ENCODE results near the gene P3H4.
"Not testable (repeated sequence)": the region's sequence is repeated elsewhere in the genome, so short reads cannot be mapped to it uniquely, and the experiment has no call there.

P3H4 gene

GRCh38 chr17:41794540-41794975 is 17.2 kb downstream of the P3H4 start:
- no peak for DNase-seq (ENCODE audit: low read depth)

DNA sequence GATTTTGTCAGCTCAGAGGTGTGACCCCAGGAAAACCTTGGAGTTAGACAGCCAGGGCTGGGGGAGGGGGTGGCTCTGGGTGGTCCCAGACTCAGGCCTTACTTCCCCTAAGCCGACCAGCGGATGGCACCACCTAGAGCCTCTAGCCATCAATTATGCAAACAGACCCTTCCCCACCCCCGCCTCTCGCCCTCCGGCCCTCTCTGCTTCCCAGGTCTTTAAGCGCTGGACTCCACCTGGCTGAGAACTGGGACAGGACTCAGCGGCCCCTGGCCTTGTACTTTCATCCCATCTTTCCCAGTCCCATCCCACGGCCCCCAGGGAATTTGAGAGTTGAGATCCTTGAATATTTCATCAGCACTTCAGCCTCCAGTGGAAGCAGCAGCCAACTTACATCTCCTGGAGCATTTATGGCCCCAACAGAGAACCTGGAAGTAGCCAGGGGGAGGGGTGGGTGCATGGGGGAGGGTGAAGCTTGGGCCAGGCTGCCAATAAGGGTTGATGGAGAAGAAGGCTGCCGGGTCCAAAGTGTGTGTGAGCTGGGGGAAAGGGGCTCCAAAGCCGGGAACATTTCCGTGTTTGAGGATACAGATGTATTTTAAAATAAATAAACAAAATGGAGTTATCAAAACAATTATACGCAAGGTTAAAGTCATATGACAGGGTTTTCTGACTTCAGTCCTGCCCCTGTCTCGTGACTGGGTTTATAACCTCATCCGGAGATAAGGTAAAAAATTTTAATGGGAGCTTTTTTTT is 17.8 kb downstream of the P3H4 start:
- no peak for DNase-seq (ENCODE audit: low read depth)

DNA sequence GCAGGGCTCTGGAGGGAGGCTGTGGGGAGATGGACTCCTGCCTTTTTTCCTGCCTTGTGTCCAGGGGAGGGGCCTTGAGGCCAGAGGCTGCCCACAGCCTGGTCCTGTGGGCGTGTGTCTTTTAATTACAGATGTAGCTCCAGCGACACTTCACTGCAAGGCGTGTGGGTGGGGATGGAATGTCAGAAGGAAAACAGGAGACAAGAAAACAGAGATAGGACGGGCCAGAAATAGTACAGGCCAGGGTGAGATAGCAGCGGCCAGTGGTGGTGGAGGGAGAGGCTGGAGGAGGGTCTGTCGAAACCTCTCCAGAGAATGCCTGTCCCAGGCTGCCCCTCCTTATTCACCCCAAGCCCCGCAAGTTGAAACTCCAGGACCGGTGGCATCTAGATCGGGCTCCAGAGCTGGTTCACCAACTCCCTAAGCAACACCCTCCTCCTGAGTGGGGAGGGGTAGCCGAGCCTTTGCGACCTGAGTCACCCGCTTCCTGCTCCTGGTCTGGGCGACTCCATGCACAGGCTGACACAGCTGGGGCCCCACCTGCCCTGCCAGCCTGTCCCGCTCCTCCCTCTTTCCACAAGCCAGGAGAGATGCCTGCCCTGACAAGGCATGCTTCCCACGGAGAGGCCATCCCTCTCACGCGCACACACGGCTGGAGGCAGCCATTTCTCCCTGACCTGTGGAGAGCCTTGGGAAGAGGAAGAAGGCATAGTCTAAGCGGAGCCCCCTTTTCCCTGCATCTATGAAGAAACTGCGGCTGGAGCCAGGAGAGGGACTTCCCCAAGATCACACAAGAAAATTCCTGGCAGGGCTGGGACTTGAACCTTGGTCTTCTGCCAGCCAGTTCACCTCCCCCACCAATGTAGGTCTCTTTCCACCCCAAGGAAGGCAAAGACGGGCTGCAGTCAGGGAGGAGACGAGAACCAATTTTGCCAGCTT is 18.6 kb downstream of the P3H4 start:
- DNase-seq (ENCODE audit: low read depth), result no peak

- no peak for DNase-seq (ENCODE audit: low read depth)
Measured at GRCh38 chr17:41787021-41787418, 24.7 kb downstream of the P3H4 start.

GRCh38 chr17:41786227-41787020 is 25.3 kb downstream of the P3H4 start, which contains the start of gene JUP:
Gene JUP, minus strand, starts transcription at chr17:41786711. Its CDS starts 14,857 bp downstream, at chr17:41771854.
- peak; percentile 95 for DNase-seq (ENCODE audit: low read depth)

DNA sequence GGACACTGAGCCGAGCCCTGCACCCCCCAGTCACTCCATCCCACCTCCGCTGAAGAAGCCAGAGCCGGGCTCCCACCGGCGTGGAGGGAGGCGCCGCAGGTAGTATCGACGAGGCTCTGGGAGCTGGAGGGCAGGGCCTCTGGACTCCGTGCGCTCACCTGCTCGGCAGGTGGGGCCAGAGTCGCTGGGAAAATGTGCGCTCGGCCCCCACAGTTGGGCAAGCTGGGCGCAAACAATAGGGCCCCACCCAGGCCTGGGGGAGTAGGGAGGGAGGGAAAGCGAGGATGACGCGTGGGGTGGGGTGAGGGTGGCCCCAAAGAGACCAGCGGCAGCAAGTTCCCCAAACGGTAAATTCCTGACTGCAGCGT is 25.9 kb downstream of the P3H4 start:
- DNase-seq (ENCODE audit: low read depth), result no peak

DNA sequence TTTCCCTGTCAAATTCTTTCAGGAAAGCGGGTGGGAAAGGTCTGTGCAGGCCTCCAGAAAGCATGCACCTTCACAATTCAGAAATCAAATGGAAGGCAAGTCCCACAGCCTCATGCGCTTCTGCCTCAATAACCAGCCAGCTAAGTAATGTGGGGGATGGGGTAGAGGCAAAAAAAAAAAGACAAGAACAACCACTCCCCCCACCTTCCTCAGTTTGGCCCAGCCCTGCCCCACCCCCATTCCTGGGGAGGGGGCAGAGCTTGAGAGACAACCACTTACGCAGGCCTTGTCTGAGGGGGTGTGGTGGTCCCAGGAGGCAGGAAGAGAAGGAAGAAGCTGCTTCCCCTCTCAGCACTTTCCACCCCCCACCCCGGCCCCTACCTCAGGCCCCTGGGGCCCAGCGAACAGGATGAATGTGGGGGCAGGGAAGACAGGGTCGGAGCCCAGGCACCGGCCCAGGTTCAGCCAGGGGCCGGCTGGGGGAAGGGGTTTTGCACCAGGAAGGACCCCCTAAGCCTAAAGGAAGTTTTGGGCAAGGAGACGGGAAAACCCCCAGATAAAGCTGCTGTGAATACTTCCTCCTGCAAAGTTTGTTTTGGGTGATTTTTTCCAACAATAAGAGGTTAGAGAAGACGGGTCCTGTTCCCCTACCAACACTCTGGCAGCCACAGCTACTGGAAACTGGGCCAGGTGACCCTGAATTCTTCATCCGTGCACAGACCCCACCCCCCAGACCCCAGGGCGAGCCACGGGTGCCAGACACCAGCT is 26.5 kb downstream of the P3H4 start:
- no peak for DNase-seq (ENCODE audit: low read depth)

GRCh38 chr17:41784207-41784744 is 27.5 kb downstream of the P3H4 start:
- DNase-seq (ENCODE audit: low read depth), result no peak

- no peak for DNase-seq (ENCODE audit: low read depth)
Measured at GRCh38 chr17:41782142-41782541, 29.6 kb downstream of the P3H4 start.

DNA sequence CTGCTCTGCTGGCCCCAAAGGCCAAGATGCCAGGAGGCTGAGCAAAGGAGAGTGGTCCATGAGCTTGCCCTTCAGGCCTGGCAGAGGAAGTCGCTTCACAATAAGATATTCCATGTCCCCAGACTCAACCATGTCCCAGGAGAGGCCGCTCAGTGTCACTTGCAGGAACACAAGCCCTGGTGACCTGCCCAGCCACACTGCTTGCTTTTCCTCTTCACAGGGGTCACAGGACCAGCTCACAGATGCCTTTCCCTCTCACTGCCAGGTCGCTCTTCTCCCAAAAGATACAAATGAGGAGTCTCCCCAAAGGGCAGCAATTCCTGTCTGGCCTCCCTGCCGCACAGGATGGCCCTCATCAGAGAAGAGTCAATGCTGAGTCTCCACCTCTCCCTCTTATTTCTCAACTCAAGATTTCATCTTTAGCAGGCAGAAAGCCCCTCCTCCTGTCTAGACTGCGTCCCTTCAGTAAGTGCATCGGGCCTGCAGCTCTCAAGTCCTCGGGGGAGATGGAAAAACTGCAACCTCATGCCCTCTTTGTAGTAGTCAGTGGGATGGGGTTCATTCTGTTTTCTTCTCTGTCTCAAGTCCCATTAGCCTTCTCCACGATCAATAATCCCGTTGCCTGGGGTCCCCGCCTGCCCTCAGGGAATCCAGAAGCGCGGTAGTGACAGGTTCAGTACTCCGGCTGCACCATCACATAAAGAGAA is 30.2 kb downstream of the P3H4 start:
- no peak for DNase-seq (ENCODE audit: low read depth)

- DNase-seq (ENCODE audit: low read depth), result no peak
Measured at GRCh38 chr17:41779954-41780353, 31.8 kb downstream of the P3H4 start.

DNA sequence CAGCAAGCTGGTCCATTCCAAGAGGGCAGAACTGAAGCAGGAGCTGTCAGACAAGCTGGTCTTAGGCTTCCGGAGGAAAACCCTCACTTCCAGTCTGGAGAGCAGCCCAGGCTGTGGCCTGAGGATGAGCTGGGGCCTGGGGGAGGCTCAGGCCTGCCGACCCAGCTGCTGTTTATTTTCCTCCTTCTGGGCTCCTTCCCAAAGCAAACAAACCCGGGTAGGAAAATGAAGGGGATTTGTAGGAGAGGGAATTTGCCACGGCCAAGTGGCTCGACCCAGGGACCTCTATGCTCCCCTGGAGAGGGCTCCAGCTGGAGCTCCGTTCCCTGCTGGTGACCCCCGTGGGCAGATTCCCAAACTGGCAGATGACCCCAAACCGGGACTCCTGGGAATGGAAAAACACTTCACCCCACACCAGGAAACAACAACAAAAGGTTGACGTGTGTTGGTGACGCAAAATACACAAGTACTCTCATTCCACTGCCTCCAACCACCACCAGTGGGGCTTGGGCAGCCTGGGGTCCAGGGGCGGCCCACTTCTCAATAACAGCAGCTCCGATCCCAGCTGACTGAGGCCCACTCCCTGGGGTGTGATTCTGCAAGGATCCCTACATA is 34.1 kb downstream of the P3H4 start:
- DNase-seq (ENCODE audit: low read depth), result peak; percentile 78

- no peak for DNase-seq (ENCODE audit: low read depth)
Measured at GRCh38 chr17:41777157-41777573, 34.6 kb downstream of the P3H4 start.

DNA sequence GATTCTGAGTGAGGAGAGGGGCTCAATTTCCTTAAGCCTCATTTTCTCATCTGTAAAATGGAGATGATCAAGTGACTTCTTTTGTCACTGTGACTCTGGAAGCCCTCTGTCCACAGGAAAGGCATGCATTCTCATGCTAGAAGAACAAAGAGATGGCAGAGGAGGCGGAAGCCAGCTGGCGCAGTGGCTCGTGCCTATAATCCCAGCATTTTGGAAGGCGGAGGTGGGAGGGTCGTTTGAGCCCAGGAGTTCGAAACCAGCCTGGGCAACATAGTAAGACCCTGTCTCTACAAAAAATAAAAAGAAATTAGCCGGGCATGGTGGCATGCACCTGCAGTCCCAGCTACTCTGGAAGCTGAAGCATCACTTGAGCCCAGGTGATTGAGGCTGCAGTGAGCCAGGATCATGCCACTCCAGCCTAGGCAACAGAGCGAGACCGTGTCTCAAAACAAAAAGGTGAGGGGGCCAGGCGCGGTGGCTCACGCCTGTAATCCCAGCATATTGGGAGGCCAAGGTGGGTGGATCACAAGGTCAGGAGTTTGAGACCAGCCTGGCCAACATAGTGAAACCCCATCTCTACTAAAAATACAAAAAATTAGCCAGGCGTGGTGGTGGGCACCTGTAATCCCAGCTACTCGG is 35.4 kb downstream of the P3H4 start:
- not testable (repeated sequence) for DNase-seq (ENCODE audit: low read depth)

GRCh38 chr17:41775394-41776226 is 36.1 kb downstream of the P3H4 start:
- DNase-seq (ENCODE audit: low read depth), result no peak

DNA sequence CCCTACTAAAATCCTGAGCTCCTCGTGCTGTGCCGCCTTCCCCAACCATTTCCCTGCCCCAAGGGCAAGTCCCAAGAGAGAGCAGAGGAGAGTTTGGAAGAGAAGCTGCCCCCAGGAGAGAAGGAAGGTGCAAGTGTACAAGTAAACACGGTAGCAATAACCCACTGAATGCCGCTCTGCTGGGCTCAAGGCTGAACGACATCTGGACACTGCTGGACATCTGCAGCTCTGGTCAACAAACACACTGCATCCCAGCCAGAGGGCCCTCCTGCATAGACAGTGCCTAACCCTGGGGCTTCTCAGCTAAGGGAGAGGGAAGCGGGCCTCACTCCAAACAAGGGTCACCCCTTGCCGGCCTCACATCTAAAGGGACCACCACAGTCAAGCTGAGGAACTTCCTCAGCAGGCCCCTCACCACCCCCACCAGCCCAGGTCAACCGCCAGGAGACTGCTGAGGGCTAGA is 38.0 kb downstream of the P3H4 start:
- no peak for DNase-seq (ENCODE audit: low read depth)

- no peak for DNase-seq (ENCODE audit: low read depth)
Measured at GRCh38 chr17:41773190-41773588, 38.6 kb downstream of the P3H4 start.

GRCh38 chr17:41772586-41773189 is 39.1 kb downstream of the P3H4 start:
- DNase-seq (ENCODE audit: low read depth), result no peak

All from fibroblast of the conjunctiva (primary cell).